Liver (tissue), 3 donors: ENCODE results near the gene MIB2.

Experiments
- EGR1 ChIP-seq, 2 donors: IDR thresholded peaks; 2 replicates each; pipeline ENCODE4 v1.6.1; 2016 to 2018; ENCODE audit warnings: antibody characterized with exemption in 2 of 2, low read depth in 2 of 2
- HNF4G ChIP-seq: IDR thresholded peaks from 2 replicates; pipeline ENCODE4 v1.6.1; 2016; ENCODE audit warnings: antibody characterized with exemption
- JUND ChIP-seq, 2 donors: IDR thresholded peaks; 2 replicates each; pipeline ENCODE4 v1.6.1; 2016; ENCODE audit warnings: antibody characterized with exemption in 2 of 2
- RAD21 ChIP-seq, 2 donors: IDR thresholded peaks; 2 replicates each; pipeline ENCODE4 v1.6.1; 2016; ENCODE audit warnings: antibody characterized with exemption in 2 of 2, mild to moderate bottlenecking in 2 of 2
- RXRA ChIP-seq, 2 donors: IDR thresholded peaks; 2 replicates each; pipeline ENCODE4 v1.6.1; 2017 to 2018; ENCODE audit warnings: antibody characterized with exemption in 2 of 2, mild to moderate bottlenecking in 1 of 2
- SP1 ChIP-seq: IDR thresholded peaks from 2 replicates; pipeline ENCODE4 v1.6.1; 2018; ENCODE audit warnings: antibody characterized with exemption, mild to moderate bottlenecking
- TAF1 ChIP-seq: conservative IDR thresholded peaks from 2 replicates; pipeline ENCODE4 v1.6.1; 2016; ENCODE audit warnings: antibody characterized with exemption, mild to moderate bottlenecking
- YY1 ChIP-seq: IDR thresholded peaks from 2 replicates; pipeline ENCODE4 v1.6.1; 2016; ENCODE audit warnings: antibody characterized with exemption, mild to moderate bottlenecking
- TF ChIP-seq, protein P1 (sequence below): fragments of 150-350 bp; IDR thresholded peaks from 2 replicates; pipeline ENCODE4 v1.5.1; 2017; ENCODE audit warnings: improper control_type of control experiment, low read depth, low read length; ENCODE audit not compliant: missing input control
- TF ChIP-seq, protein P2 (sequence below): IDR thresholded peaks from 2 replicates; pipeline ENCODE4 v1.6.1; 2016; ENCODE audit warnings: antibody characterized with exemption
- TF ChIP-seq, protein P3 (sequence below): IDR thresholded peaks from 2 replicates; pipeline ENCODE4 v1.6.1; 2016; ENCODE audit warnings: antibody characterized with exemption, mild to moderate bottlenecking
- donor health status: healthy.
- donor health status: healthy.

DNA sequence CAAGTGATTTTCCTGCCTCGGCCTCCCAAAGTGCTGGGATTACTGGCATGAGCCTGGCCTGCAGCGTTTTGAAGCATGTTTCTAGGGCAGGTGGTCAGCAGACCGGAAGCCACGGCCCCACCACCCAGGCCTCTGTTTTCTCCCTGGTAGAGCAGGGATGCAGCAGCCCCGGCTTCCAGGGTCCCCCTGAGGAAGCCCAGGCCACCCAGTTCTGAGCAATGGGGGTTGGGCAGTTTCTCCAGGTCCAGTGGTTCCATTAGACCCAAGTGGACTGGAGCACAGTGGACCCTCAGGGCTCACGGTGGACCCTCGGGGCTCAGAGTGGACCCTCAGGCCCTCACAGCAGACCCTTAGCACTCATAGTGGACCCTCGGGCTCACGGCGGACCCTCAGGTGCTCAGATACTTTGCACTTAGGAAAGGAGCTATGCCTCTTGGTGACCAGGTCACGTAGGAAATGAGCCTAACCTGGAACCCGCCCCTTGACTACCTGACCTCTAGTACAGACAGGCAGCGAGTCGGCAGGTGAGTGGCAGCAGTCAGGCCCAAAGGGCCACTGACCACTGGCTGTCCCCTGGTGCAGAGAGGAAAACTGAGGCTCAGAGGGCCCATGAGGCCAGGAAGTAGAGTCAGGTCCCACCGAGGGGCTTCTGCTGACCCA is 10.8 kb upstream of the MIB2 start:
- TF ChIP-seq, protein P1, sequence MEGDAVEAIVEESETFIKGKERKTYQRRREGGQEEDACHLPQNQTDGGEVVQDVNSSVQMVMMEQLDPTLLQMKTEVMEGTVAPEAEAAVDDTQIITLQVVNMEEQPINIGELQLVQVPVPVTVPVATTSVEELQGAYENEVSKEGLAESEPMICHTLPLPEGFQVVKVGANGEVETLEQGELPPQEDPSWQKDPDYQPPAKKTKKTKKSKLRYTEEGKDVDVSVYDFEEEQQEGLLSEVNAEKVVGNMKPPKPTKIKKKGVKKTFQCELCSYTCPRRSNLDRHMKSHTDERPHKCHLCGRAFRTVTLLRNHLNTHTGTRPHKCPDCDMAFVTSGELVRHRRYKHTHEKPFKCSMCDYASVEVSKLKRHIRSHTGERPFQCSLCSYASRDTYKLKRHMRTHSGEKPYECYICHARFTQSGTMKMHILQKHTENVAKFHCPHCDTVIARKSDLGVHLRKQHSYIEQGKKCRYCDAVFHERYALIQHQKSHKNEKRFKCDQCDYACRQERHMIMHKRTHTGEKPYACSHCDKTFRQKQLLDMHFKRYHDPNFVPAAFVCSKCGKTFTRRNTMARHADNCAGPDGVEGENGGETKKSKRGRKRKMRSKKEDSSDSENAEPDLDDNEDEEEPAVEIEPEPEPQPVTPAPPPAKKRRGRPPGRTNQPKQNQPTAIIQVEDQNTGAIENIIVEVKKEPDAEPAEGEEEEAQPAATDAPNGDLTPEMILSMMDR, result no peak
- TF ChIP-seq HNF4G, result no peak
- TF ChIP-seq, protein P2, sequence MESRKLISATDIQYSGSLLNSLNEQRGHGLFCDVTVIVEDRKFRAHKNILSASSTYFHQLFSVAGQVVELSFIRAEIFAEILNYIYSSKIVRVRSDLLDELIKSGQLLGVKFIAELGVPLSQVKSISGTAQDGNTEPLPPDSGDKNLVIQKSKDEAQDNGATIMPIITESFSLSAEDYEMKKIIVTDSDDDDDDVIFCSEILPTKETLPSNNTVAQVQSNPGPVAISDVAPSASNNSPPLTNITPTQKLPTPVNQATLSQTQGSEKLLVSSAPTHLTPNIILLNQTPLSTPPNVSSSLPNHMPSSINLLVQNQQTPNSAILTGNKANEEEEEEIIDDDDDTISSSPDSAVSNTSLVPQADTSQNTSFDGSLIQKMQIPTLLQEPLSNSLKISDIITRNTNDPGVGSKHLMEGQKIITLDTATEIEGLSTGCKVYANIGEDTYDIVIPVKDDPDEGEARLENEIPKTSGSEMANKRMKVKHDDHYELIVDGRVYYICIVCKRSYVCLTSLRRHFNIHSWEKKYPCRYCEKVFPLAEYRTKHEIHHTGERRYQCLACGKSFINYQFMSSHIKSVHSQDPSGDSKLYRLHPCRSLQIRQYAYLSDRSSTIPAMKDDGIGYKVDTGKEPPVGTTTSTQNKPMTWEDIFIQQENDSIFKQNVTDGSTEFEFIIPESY, result no peak
- no peak for TF ChIP-seq RAD21 (IDR thresholded peaks at IDR 0.05)
- no peak for TF ChIP-seq EGR1 (IDR thresholded peaks at IDR 0.05; ENCODE audit: low read depth in 2 of 2)
- TF ChIP-seq JUND (IDR thresholded peaks at IDR 0.05), result no peak
- TF ChIP-seq RXRA (IDR thresholded peaks at IDR 0.05), result no peak
- TF ChIP-seq SP1, result no peak
- TF ChIP-seq TAF1, result no peak
- TF ChIP-seq, protein P3, sequence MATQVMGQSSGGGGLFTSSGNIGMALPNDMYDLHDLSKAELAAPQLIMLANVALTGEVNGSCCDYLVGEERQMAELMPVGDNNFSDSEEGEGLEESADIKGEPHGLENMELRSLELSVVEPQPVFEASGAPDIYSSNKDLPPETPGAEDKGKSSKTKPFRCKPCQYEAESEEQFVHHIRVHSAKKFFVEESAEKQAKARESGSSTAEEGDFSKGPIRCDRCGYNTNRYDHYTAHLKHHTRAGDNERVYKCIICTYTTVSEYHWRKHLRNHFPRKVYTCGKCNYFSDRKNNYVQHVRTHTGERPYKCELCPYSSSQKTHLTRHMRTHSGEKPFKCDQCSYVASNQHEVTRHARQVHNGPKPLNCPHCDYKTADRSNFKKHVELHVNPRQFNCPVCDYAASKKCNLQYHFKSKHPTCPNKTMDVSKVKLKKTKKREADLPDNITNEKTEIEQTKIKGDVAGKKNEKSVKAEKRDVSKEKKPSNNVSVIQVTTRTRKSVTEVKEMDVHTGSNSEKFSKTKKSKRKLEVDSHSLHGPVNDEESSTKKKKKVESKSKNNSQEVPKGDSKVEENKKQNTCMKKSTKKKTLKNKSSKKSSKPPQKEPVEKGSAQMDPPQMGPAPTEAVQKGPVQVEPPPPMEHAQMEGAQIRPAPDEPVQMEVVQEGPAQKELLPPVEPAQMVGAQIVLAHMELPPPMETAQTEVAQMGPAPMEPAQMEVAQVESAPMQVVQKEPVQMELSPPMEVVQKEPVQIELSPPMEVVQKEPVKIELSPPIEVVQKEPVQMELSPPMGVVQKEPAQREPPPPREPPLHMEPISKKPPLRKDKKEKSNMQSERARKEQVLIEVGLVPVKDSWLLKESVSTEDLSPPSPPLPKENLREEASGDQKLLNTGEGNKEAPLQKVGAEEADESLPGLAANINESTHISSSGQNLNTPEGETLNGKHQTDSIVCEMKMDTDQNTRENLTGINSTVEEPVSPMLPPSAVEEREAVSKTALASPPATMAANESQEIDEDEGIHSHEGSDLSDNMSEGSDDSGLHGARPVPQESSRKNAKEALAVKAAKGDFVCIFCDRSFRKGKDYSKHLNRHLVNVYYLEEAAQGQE, result no peak
- no peak for TF ChIP-seq YY1
